Testis (tissue), 3 donors: Measurements from ENCODE around the gene DSP. TPM values are rescaled to one million over a fixed set of nuclear protein-coding genes. Genes with fewer than 3 reads are reported as not detected.

Experiments used
- DNase-seq: peaks from one replicate; pipeline ENCODE4 v3.0.0-alpha.2; 2019
- H3K27ac ChIP-seq, 2 donors: fragments of 200-600 bp; sonication (generic); one replicate each; pipeline ENCODE4 v1.5.1; 2019
- H3K27me3 ChIP-seq: fragments of 200-600 bp; sonication (generic); one replicate; pipeline ENCODE4 v1.5.1; 2019
- H3K36me3 ChIP-seq: fragments of 200-600 bp; sonication (generic); one replicate; pipeline ENCODE4 v1.5.1; 2017; ENCODE audit warnings: low read depth; ENCODE audit errors: missing control alignments
- H3K4me1 ChIP-seq: fragments of 200-600 bp; sonication (generic); one replicate; pipeline ENCODE4 v1.5.1; 2019
- H3K4me3 ChIP-seq, 2 donors: fragments of 200-600 bp; sonication (generic); one replicate each; pipeline ENCODE4 v1.5.1; 2017 to 2019
- H3K9me3 ChIP-seq: fragments of 200-600 bp; sonication (generic); one replicate; pipeline ENCODE4 v1.5.1; 2017
- CTCF ChIP-seq, 3 experiments: fragments of 450-650 bp in 2 of 3; fragments of 200-600 bp in 1 of 3; sonication (generic) in 1 of 3; IDR thresholded peaks; one replicate each; pipeline ENCODE4 v1.5.1; 2016 to 2019; ENCODE audit warnings: antibody characterized with exemption in 3 of 3, mild to moderate bottlenecking in 2 of 3, moderate library complexity in 1 of 3
- POLR2A ChIP-seq: fragments of 450-650 bp; IDR thresholded peaks from one replicate; pipeline ENCODE4 v1.6.1; 2017; ENCODE audit warnings: antibody characterized with exemption, mild to moderate bottlenecking, moderate library complexity
- WGBS, 2 donors: methylation state at CpG; one replicate each; pipeline ENCODE4 v1.1.5; 2018; 5-methylcytosine and 5-hydroxymethylcytosine counted together
- intact Hi-C: fragments of 100-400 bp; cut with DNase I; formaldehyde crosslinking; loops from one replicate; pipeline ENCODE4 v1.15.1; 2023; ENCODE audit warnings: low total_unique reads
- polyA plus RNA-seq: library from polyadenylated mRNA; stranded (reverse); fragments of 350-450 nt; fragmentation: Illumina TruSeq; extraction: RNeasy Lipid Tissue Mini Kit (QIAGEN cat#74804); gene quantifications from one replicate; pipeline ENCODE4 v1.2.3, GENCODE V29; 2014; ENCODE audit warnings: low read depth, low replicate concordance; ENCODE audit not compliant: insufficient read depth
- total RNA-seq, 2 donors: library from RNA; depleted of rRNA; stranded (reverse); fragments of >200 nt; gene quantifications; one replicate each; pipeline ENCODE4 v1.2.3, GENCODE V29; 2016

DSP gene
- total and polyA plus RNA-seq, 3 donors from 2014 or later = 3.6 to 4.5 (median 4.1) TPM

GRCh38 chr6:7559651-7560385 is 18.3 kb downstream of the DSP start:
- WGBS, 2 donors = 60 to 88% methylated on average over 2 of the region's 2 CpGs
- TF ChIP-seq POLR2A (no peak), CTCF (IDR thresholded peaks at IDR 0.05) (no peak)
- Histone ChIP-seq H3K36me3 (no peaks in the 10 kb centered on the region), H3K27me3 (no peaks in the 10 kb centered on the region), H3K27ac (no peak overlapping the region), H3K4me3 (no peak overlapping the region), H3K9me3 (no peaks in the 10 kb centered on the region), H3K4me1 (no peaks in the 10 kb centered on the region)
- DNase-seq = no peak
- intact Hi-C loops = no loop called here

- TF ChIP-seq CTCF (IDR thresholded peaks at IDR 0.05) (no peak), POLR2A (no peak)
- H3K4me1 ChIP-seq = no peaks in the 10 kb centered on the region
- H3K9me3 ChIP-seq = no peaks in the 10 kb centered on the region
- no peak for DNase-seq
- no peak overlapping the region for H3K27ac ChIP-seq
- intact Hi-C loops = no loop called here
- no peak overlapping the region for H3K4me3 ChIP-seq
- no peaks in the 10 kb centered on the region for H3K27me3 ChIP-seq
- 82 to 88% methylated on average over 19 of the region's 19 CpGs for WGBS, 2 donors
- no peaks in the 10 kb centered on the region for H3K36me3 ChIP-seq
These were observed 19.9 kb downstream of the DSP start for GRCh38 chr6:7561153-7561964.

GRCh38 chr6:7562769-7563168 is 21.3 kb downstream of the DSP start:
- no peaks in the 10 kb centered on the region for H3K36me3 ChIP-seq
- WGBS, 2 donors = 88 to 97% methylated on average over 4 of the region's 4 CpGs
- no peak for TF ChIP-seq CTCF (IDR thresholded peaks at IDR 0.05)
- no peak for TF ChIP-seq POLR2A
- no peaks in the 10 kb centered on the region for H3K4me1 ChIP-seq
- no peak overlapping the region for H3K27ac ChIP-seq
- no peaks in the 10 kb centered on the region for H3K9me3 ChIP-seq
- H3K4me3 ChIP-seq = no peak overlapping the region
- intact Hi-C loops = no loop called here
- DNase-seq = no peak
- no peaks in the 10 kb centered on the region for H3K27me3 ChIP-seq

- intact Hi-C loops = no loop called here
- DNase-seq = no peak
- TF ChIP-seq POLR2A (no peak), CTCF (IDR thresholded peaks at IDR 0.05) (no peak)
- Histone ChIP-seq H3K4me3 (no peak overlapping the region), H3K9me3 (no peaks in the 10 kb centered on the region), H3K36me3 (no peaks in the 10 kb centered on the region), H3K4me1 (no peaks in the 10 kb centered on the region), H3K27me3 (no peaks in the 10 kb centered on the region), H3K27ac (no peak overlapping the region)
- 93 to 94% methylated on average over 2 of the region's 2 CpGs for WGBS, 2 donors
These were observed 24.6 kb downstream of the DSP start for GRCh38 chr6:7566107-7566506.
